RWPE2 (cell line): ENCODE data around the gene B3GAT2.

Experiments
- ATAC-seq: fragments of 200-7000 bp; cut with Tn5 transposase; 3 replicates; pipeline ENCODE4 v1.9.1; 2021; ENCODE audit warnings: low read depth
- DNase-seq: peaks from one replicate; pipeline ENCODE4 v3.0.0-alpha.2; 2020; ENCODE audit warnings: low spot score
- H3K27ac ChIP-seq: fragments of 450-650 bp; 2 replicates; pipeline ENCODE4 v1.5.1; 2017; ENCODE audit warnings: mild to moderate bottlenecking; ENCODE audit not compliant: poor library complexity, severe bottlenecking
- H3K27me3 ChIP-seq: fragments of 250-450 bp; sonication (Bioruptor Pico); 2 replicates; pipeline ENCODE4 v1.5.1; 2021; ENCODE audit warnings: mild to moderate bottlenecking, moderate library complexity; ENCODE audit not compliant: insufficient read depth, poor library complexity, severe bottlenecking
- H3K36me3 ChIP-seq: fragments of 250-450 bp; sonication (Bioruptor Pico); 2 replicates; pipeline ENCODE4 v1.5.1; 2020; ENCODE audit warnings: low read depth, mild to moderate bottlenecking, moderate library complexity
- H3K4me1 ChIP-seq: fragments of 250-450 bp; sonication (Bioruptor Pico); 2 replicates; pipeline ENCODE4 v1.5.1; 2021; ENCODE audit warnings: mild to moderate bottlenecking, moderate library complexity; ENCODE audit not compliant: insufficient read depth, poor library complexity, severe bottlenecking
- H3K4me3 ChIP-seq: fragments of 250-450 bp; sonication (Bioruptor Pico); 2 replicates; pipeline ENCODE4 v1.5.1; 2021; ENCODE audit warnings: mild to moderate bottlenecking, moderate library complexity; ENCODE audit not compliant: severe bottlenecking
- H3K9me3 ChIP-seq: fragments of 250-450 bp; sonication (Bioruptor Pico); 2 replicates; pipeline ENCODE4 v1.5.1; 2021; ENCODE audit warnings: mild to moderate bottlenecking, moderate library complexity; ENCODE audit not compliant: severe bottlenecking
- TF ChIP-seq, protein P1 (sequence below): fragments of 450-650 bp; IDR thresholded peaks from one replicate; pipeline ENCODE4 v1.5.1; 2017; ENCODE audit warnings: mild to moderate bottlenecking, moderate library complexity; ENCODE audit not compliant: poor library complexity, severe bottlenecking

Gene B3GAT2

DNA sequence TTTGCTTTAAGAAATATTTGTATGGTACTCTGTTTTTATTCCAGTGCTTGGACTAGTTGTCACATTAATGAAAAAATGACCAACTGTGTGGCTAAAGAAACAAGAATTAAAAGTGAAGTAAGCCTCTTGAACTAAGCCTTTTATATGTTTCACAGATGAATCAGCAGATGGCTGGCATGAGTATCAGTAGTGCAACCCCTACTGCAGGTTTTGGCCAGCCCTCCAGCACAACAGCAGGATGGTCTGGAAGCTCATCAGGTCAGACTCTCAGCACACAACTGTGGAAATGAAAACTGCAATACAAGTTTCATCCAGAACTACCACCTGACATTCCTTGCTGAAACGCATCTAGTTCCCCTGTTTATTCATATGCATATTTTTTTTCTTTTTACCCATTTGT, 96.8 kb downstream of the B3GAT2 start:
- TF ChIP-seq, protein P1, sequence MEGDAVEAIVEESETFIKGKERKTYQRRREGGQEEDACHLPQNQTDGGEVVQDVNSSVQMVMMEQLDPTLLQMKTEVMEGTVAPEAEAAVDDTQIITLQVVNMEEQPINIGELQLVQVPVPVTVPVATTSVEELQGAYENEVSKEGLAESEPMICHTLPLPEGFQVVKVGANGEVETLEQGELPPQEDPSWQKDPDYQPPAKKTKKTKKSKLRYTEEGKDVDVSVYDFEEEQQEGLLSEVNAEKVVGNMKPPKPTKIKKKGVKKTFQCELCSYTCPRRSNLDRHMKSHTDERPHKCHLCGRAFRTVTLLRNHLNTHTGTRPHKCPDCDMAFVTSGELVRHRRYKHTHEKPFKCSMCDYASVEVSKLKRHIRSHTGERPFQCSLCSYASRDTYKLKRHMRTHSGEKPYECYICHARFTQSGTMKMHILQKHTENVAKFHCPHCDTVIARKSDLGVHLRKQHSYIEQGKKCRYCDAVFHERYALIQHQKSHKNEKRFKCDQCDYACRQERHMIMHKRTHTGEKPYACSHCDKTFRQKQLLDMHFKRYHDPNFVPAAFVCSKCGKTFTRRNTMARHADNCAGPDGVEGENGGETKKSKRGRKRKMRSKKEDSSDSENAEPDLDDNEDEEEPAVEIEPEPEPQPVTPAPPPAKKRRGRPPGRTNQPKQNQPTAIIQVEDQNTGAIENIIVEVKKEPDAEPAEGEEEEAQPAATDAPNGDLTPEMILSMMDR = no peak
- Histone ChIP-seq H3K36me3 (no peaks in the 10 kb centered on the region), H3K4me3 (no peak overlapping the region), H3K27me3 (no peaks in the 10 kb centered on the region), H3K27ac (no peak overlapping the region), H3K4me1 (no peaks in the 10 kb centered on the region), H3K9me3 (no peaks in the 10 kb centered on the region)
- ATAC-seq = no peak
- no peak for DNase-seq

DNA sequence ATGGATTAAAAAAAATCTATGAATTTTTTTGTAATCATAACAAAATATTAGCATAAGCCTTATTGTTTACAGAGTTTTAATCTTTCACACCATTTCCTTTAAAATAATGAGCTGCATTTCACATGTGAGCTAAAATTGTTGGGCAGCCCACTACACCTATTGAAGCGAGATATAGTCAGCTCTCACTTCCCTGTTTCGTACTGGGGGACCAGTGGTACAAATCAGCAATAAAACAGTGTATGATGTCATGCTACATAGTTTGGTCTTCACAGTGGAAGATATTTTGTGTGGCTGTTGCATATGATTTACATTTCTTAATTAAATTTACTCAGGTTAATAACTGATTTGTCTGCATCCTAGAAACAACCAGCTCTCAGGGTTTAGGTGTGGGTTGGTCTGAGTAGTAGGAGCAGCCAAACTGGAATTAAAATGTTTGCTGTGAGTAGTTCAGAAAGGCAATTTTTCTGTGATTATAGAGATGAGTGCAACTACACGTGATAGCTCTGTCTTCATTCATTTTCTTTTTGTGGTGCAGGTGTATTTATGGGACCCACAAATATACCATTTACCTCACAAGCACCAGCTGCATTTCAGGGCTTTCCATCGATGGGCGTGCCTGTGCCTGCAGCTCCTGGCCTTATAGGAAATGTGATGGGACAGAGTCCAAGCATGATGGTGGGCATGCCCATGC, 99.3 kb downstream of the B3GAT2 start:
- H3K4me3 ChIP-seq = no peak overlapping the region
- no peaks in the 10 kb centered on the region for H3K36me3 ChIP-seq
- ATAC-seq (no peak), DNase-seq (no peak)
- no peaks in the 10 kb centered on the region for H3K9me3 ChIP-seq
- H3K27ac ChIP-seq = no peak overlapping the region
- no peaks in the 10 kb centered on the region for H3K27me3 ChIP-seq
- TF ChIP-seq, protein P1 = no peak
- H3K4me1 ChIP-seq = no peaks in the 10 kb centered on the region

DNA sequence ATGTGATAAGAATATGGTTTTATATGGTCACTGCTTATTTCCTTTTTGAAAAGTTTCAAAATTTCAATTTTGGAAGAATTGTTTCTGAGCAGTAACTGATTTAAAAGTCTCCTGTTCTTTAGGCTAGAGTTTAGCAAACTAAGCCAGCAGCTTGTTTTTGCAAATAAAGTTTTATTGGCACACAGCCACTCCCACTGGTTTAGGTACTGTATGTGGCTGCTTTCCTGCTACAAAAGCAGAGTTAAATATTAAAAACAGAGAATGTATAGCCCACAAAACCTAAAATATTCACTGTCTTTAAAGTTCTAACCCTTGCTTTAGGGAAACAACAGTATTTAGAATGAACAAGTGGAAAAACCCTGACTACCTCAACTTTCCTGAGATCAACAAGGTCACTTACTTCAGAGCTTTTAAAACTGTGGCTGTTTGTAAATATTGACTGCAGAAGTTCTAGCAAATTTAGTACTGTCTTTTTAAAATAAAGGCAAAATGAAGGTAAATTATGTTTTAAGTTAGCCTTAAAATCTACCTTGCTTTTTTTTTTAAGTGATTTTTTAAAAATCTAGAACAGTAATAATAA, 104.1 kb downstream of the B3GAT2 start:
- no peaks in the 10 kb centered on the region for H3K27me3 ChIP-seq
- no peak overlapping the region for H3K4me3 ChIP-seq
- no peaks in the 10 kb centered on the region for H3K4me1 ChIP-seq
- no peaks in the 10 kb centered on the region for H3K36me3 ChIP-seq
- H3K27ac ChIP-seq = no peak overlapping the region
- no peaks in the 10 kb centered on the region for H3K9me3 ChIP-seq
- TF ChIP-seq, protein P1 = no peak
- DNase-seq (no peak), ATAC-seq (no peak)

DNA sequence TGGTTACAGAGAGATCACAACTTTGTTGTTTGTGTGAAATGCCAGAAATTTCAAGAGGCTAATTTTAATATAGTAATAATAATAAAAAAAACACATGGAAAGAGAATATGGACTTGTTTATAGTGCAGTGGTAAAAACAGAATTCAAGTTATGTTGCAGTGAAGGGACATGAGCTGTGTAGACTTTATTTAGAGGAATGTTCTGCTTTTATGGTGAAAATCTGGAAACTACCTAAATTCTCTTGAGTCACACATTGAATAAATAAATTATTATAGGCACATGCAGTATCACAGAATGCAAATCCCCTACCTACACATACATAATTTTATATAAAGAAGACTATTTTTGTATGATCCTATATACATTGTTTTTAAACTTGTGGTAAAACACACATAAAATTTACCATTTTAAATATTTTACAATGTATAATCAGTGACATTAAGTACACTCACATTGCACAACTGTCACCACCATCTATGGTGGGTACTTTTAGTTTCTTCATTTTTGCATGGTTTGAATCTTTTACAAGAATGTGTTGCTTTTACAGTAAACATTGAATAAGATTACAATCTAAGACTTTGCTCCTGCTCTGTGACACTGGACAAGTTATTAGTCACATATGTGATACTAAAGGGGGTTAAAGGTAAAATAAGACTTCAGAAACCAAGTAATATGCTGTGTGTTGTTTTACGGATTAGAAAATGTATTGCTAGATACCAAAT, 107.4 kb downstream of the B3GAT2 start:
- no peak overlapping the region for H3K27ac ChIP-seq
- H3K27me3 ChIP-seq = no peaks in the 10 kb centered on the region
- no peak for ATAC-seq
- H3K4me1 ChIP-seq = no peaks in the 10 kb centered on the region
- TF ChIP-seq, protein P1 = no peak
- no peak overlapping the region for H3K4me3 ChIP-seq
- no peaks in the 10 kb centered on the region for H3K9me3 ChIP-seq
- no peaks in the 10 kb centered on the region for H3K36me3 ChIP-seq
- DNase-seq = no peak
